Activated CD4-positive, alpha-beta T cell treated with anti-CD3 and anti-CD28 coated beads for 48 hours (primary cell): ENCODE results near the gene PAGE4.

ENCODE experiments used
- DNase-seq: peaks from one replicate; pipeline ENCODE4 v3.0.0-alpha.2; 2020

Gene PAGE4

DNA sequence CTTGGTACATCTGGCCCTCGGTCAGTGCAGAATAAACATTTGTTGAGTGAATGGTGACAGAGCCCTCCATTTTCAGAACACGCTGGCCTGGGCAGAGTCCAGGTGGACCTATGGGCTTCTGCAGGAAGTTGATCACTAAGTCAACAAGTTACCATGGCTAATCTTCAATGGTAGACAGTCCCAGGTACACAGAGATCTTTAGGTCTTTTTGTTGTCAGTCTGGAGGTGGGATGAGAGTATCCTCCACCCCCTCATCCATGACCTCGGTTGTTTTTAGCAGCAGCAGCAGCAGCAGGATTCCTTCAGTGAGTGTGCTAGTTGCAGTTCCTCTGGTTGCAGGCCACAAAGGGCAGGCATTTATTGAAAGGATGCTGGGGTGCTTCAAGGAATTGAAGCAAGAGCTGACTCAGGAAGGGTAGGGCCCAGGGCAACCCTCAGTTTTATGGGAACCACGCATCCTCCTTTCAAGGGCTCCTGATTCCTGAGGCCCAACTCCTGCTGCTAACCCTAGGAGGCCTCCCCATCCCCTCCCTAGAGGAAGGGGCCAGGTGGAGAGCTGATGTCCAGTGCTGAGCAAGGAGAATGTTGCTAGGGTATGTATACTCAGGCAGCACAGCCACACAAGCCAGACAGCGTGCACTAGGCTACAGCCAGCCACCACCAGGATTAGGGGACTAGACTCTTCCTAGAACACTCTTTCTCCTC lies 48.4 kb downstream of the PAGE4 start:
- no peak for DNase-seq

DNA sequence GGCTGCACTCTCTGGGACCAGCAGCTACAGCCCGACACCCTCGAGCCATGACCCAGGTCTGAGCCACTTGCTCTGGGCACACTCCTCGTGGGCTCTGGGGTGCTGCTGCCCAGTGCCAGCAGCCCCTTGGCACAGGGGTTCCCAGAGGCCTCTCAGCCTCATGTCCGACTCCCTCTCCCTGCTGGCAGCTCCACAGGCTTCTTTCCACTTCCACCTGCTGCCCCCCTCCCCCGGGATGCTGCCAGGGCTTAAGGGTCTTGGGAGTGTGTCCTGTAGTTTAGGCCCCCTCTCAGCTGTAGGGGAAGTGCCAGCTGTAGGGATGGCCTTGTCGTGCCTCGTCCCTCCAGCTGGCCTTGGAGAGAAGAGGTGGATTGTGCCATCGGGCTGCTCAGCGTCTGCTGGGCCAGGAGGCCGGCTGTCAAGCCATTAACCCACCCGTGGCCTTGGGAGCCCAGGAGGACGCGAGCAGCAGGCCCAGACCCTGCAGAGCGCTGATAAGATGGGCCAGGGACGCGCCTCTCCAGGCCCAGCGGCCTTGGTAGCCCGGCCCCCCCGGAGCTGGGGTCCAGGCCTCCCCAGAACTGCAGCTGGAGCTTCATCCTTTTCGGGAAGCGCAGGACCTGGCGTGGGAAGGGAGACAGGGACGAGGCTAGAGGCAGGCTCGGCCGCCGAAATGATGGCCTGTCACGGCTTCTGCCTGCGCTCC lies 49.2 kb downstream of the PAGE4 start:
- no peak for DNase-seq

- DNase-seq: peak; percentile 67
Observed at GRCh38 chrX:49878834-49879655, 49.9 kb downstream of the PAGE4 start, which contains the start of gene USP27X. Gene USP27X (plus strand): TSS chrX:49879484. CDS start chrX:49880308, 824 bp downstream.

- DNase-seq: no peak
Observed at GRCh38 chrX:49879656-49880277, 50.7 kb downstream of the PAGE4 start.

- no peak for DNase-seq
Observed at GRCh38 chrX:49880668-49881067, 51.6 kb downstream of the PAGE4 start.
